ENCODE results near the gene ARHGAP40. TPM values are rescaled to one million over a fixed set of nuclear protein-coding genes. Genes with fewer than 3 reads are reported as not detected.

ARHGAP40 gene
- polyA plus RNA-seq, 1 donor from 2014 or later, result not detected

- H3K9me3 Mint-ChIP-seq, result no peaks in the 10 kb centered on the region
- H3K4me3 Mint-ChIP-seq, result peak overlapping the region in 3 of 4 donors; percentile 75 to 94 (median 91)
- H3K36me3 Mint-ChIP-seq, result no peaks in the 10 kb centered on the region
- peak overlapping the region in 1 of 3 donors; percentile 2 for H3K27ac Mint-ChIP-seq
- H3K4me1 Mint-ChIP-seq, result peaks cover 1 to 11% (median 3%) of the 10 kb centered on the region in 3 donors
- H3K27me3 Mint-ChIP-seq, result peaks cover 13% of the 10 kb centered on the region
These were observed 44.6 kb downstream of the ARHGAP40 start for GRCh38 chr20:38645980-38646858.

DNA sequence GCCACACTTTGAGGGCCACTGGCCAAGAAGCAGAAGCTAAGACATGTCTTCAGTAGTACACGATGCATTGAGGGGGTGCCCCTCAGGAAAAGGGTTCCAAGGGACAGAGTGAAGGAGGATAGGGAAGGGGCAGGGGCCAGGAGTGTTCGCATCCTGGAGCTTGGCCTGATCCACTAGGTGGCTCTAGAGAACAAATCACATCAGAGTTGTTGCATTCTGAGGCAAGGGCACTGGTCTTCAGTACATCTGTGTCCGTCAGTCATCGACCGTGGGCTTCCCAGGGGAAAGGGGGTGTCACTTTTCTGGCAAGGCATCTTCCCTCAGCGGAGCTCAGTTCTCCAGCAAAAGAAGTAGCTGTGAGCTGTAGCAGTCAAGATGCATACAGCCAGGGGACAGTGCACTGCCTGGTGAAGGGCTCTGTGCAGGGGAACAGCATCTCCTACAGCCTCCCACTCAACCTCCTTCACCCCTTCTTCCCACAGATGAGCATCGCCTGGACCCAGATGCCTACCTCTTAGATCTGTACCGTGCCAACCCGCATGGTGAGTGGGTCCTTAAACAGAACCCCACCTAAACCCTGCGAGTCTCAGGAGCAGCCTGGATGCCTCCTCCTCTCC is 47.8 kb downstream of the ARHGAP40 start:
- Mint-ChIP-seq H3K27me3 (peaks cover 13% of the 10 kb centered on the region), H3K4me1 (peaks cover 0 to 11% (median 1%) of the 10 kb centered on the region in 3 donors), H3K27ac (no peak overlapping the region), H3K4me3 (no peak overlapping the region), H3K9me3 (peaks cover 0 to 5% (median 4%) of the 10 kb centered on the region in 3 donors), H3K36me3 (no peaks in the 10 kb centered on the region)

- no peak overlapping the region for H3K4me3 Mint-ChIP-seq
These were observed 48.4 kb downstream of the ARHGAP40 start for GRCh38 chr20:38650010-38650409.

DNA sequence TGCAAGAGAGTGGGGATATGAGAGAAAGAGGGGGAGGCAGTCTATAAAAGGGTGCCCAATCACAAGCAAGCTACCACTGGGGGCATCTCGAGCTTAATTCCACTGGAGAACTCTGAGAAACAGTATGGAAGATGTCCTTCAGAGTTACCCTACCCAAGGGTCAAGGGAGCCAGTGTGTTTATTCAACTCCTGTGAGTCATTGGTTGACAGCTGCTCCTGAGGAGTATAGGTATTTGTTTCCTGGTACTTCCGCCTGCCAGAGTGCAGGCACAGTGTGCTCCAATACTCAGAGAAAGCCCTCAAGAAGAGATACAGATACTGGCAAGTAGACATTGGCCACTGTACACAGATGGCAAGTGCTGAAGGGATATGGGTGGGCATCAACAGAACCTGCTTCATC is 49.5 kb downstream of the ARHGAP40 start:
- H3K4me1 Mint-ChIP-seq, result peaks cover 0 to 4% (median 0%) of the 10 kb centered on the region in 3 donors
- H3K27ac Mint-ChIP-seq, result no peak overlapping the region
- peaks cover 0 to 5% (median 4%) of the 10 kb centered on the region in 3 donors for H3K9me3 Mint-ChIP-seq
- no peak overlapping the region for H3K4me3 Mint-ChIP-seq
- no peaks in the 10 kb centered on the region for H3K36me3 Mint-ChIP-seq
- H3K27me3 Mint-ChIP-seq, result peaks cover 17% of the 10 kb centered on the region

More at GRCh38 chr20:38650010-38650409, 48.4 kb downstream of the ARHGAP40 start:
- peaks cover 0 to 11% (median 0%) of the 10 kb centered on the region in 3 donors for H3K4me1 Mint-ChIP-seq
- peaks cover 16% of the 10 kb centered on the region for H3K27me3 Mint-ChIP-seq
- H3K36me3 Mint-ChIP-seq, result no peaks in the 10 kb centered on the region
- no peak overlapping the region for H3K27ac Mint-ChIP-seq
- H3K9me3 Mint-ChIP-seq, result peaks cover 0 to 5% (median 4%) of the 10 kb centered on the region in 3 donors

- H3K9me3 Mint-ChIP-seq, result peaks cover 0 to 5% (median 4%) of the 10 kb centered on the region in 3 donors
- H3K4me1 Mint-ChIP-seq, result no peaks in the 10 kb centered on the region
- no peaks in the 10 kb centered on the region for H3K36me3 Mint-ChIP-seq
- no peak overlapping the region for H3K4me3 Mint-ChIP-seq
- H3K27me3 Mint-ChIP-seq, result peaks cover 18% of the 10 kb centered on the region
- no peak overlapping the region for H3K27ac Mint-ChIP-seq
These were observed 50.0 kb downstream of the ARHGAP40 start for GRCh38 chr20:38651562-38651961.

GRCh38 chr20:38652995-38653394 is 51.4 kb downstream of the ARHGAP40 start:
- Mint-ChIP-seq H3K27ac (no peak overlapping the region), H3K36me3 (no peaks in the 10 kb centered on the region), H3K9me3 (peaks cover 0 to 5% (median 4%) of the 10 kb centered on the region in 3 donors), H3K4me3 (no peak overlapping the region), H3K27me3 (peaks cover 26% of the 10 kb centered on the region), H3K4me1 (no peaks in the 10 kb centered on the region)

DNA sequence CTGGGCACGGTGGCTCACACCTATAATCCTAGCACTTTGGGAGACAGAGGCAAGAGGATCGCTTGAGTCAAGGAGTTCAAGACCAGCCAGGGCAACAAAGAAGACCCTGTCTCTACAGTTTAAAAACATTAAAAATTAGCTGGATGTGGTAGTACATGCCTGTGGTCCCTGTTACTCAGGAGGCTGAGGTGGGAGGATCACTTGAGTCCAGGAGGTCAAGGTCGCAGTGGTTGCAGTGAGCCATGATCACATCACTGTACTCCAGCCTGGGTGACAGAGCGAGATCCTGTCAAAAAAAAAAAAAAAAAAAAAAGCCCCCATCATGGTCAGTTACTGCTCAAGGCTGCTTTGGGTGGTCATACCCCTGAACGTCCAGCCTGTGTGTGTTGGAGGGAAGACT is 55.8 kb downstream of the ARHGAP40 start:
- Mint-ChIP-seq H3K9me3 (peaks cover 0 to 5% (median 4%) of the 10 kb centered on the region in 3 donors), H3K27me3 (peaks cover 30% of the 10 kb centered on the region)

GRCh38 chr20:38658879-38659596 is 57.4 kb downstream of the ARHGAP40 start:
- H3K27ac Mint-ChIP-seq, result no peak overlapping the region
- H3K9me3 Mint-ChIP-seq, result no peaks in the 10 kb centered on the region

More for the DNA sequence above, 55.8 kb downstream of the ARHGAP40 start:
- H3K4me1 Mint-ChIP-seq, result peaks cover 0 to 3% (median 0%) of the 10 kb centered on the region in 3 donors
- no peak overlapping the region for H3K4me3 Mint-ChIP-seq
- no peak overlapping the region for H3K27ac Mint-ChIP-seq
- H3K36me3 Mint-ChIP-seq, result peaks cover 3% of the 10 kb centered on the region

GRCh38 chr20:38659597-38659880 is 57.9 kb downstream of the ARHGAP40 start:
- Mint-ChIP-seq H3K27me3 (peaks cover 32% of the 10 kb centered on the region), H3K4me3 (no peak overlapping the region), H3K27ac (no peak overlapping the region), H3K9me3 (peaks cover 0 to 2% (median 0%) of the 10 kb centered on the region in 3 donors), H3K4me1 (peaks cover 0 to 3% (median 0%) of the 10 kb centered on the region in 3 donors), H3K36me3 (peaks cover 6% of the 10 kb centered on the region)

More at GRCh38 chr20:38658879-38659596, 57.4 kb downstream of the ARHGAP40 start:
- no peak overlapping the region for H3K4me3 Mint-ChIP-seq
- H3K27me3 Mint-ChIP-seq, result peaks cover 33% of the 10 kb centered on the region
- H3K36me3 Mint-ChIP-seq, result peaks cover 3% of the 10 kb centered on the region
- H3K4me1 Mint-ChIP-seq, result peaks cover 0 to 3% (median 0%) of the 10 kb centered on the region in 3 donors

DNA sequence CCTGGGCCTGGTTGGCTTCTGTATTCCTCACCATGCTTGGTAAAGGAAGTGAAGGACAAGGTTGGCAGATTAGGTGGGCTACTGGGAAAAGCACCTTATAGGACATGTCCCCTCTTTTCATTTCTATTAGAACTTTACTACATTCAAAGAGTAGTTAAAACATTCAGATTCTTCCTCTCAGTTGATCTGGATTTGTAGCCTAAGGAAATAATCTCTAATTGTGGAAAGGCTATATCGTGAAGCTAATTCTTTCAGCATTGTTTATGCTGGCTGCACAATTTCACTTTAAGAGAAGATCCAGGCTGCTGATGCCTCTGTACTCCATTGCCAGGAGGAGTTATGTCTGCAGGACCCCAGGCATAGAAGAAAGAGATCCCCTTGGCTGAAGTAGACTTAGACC is 58.8 kb downstream of the ARHGAP40 start:
- peaks cover 0 to 3% (median 0%) of the 10 kb centered on the region in 3 donors for H3K4me1 Mint-ChIP-seq
- H3K9me3 Mint-ChIP-seq, result peaks cover 0 to 3% (median 0%) of the 10 kb centered on the region in 3 donors
- H3K4me3 Mint-ChIP-seq, result no peak overlapping the region
- H3K27me3 Mint-ChIP-seq, result peaks cover 27% of the 10 kb centered on the region
- no peak overlapping the region for H3K27ac Mint-ChIP-seq
- peaks cover 6% of the 10 kb centered on the region for H3K36me3 Mint-ChIP-seq

- Mint-ChIP-seq H3K4me1 (no peaks in the 10 kb centered on the region), H3K27me3 (peaks cover 19% of the 10 kb centered on the region), H3K9me3 (peaks cover 0 to 3% (median 0%) of the 10 kb centered on the region in 3 donors), H3K27ac (no peak overlapping the region), H3K4me3 (no peak overlapping the region), H3K36me3 (peaks cover 6% of the 10 kb centered on the region)
These were observed 62.1 kb downstream of the ARHGAP40 start for GRCh38 chr20:38663660-38664059.

DNA sequence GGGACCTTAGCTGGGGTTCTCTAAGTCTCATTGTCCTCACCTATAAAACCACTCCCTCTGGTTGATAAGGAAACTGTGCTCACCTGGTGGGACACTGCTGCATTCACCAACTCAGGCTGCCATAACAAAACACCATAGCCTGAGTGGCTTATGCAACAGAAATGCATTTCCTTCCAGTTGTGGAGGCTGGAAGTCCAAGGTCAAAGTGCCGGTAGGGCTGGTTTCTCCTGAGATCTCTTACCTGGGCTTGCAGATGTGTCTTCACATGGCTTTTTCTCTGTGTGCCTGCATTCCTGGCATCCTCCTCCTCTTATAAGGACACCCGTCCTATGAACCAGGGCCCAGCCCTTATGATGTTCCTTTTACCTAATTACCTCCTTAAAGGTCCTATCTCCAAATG is 62.7 kb downstream of the ARHGAP40 start:
- Mint-ChIP-seq H3K36me3 (peaks cover 6% of the 10 kb centered on the region), H3K4me1 (no peaks in the 10 kb centered on the region), H3K4me3 (no peak overlapping the region), H3K27ac (no peak overlapping the region), H3K27me3 (peaks cover 20% of the 10 kb centered on the region), H3K9me3 (peaks cover 0 to 3% (median 0%) of the 10 kb centered on the region in 3 donors)

GRCh38 chr20:38665094-38665493 is 63.5 kb downstream of the ARHGAP40 start:
- Mint-ChIP-seq H3K27me3 (peaks cover 25% of the 10 kb centered on the region), H3K27ac (peak overlapping the region in 1 of 3 donors; percentile 58), H3K9me3 (peaks cover 0 to 3% (median 3%) of the 10 kb centered on the region in 3 donors), H3K4me1 (no peaks in the 10 kb centered on the region), H3K4me3 (peak overlapping the region in 1 of 4 donors; percentile 13), H3K36me3 (peaks cover 6% of the 10 kb centered on the region)

DNA sequence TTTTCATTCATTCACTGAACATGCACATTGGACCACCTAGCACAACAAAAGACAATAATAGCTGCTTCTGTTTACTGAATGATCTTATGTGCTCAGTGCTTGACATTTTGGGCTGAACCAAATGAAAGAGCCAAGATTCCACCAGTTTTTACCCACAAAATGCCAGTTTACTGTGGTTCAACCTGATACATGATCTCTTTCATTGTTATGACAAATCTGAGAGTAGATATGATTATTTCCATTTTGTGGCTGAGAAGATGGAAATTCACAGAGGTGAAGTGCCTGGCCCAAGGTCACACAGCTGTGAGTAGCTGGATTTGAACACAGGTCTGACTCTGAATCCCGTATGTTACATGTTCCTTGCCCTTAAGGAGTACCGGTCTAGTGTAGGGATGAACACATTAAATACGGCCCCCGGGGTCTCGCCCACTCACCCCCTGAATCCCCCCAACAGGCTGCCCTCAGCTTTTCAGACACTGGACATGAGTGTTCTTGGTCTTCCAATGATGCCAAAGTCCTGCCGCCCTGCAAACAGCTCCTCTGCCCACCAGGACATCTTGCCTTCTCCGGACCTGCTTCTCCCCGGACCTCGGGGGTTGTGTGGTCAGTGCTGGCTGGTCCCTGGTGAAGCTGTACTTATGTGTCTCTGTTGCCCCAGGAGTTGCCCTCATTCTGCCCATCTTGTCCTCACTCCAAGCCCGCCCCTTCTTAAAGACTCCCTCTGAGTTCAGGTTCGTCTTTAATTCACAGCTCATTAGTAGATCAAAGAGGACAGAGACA is 64.1 kb downstream of the ARHGAP40 start:
- Mint-ChIP-seq H3K4me3 (no peak overlapping the region), H3K27me3 (peaks cover 30% of the 10 kb centered on the region), H3K9me3 (peaks cover 0 to 3% (median 3%) of the 10 kb centered on the region in 3 donors), H3K4me1 (no peaks in the 10 kb centered on the region), H3K27ac (no peak overlapping the region), H3K36me3 (peaks cover 6% of the 10 kb centered on the region)
